Thyroid gland (tissue), 4 donors: ENCODE data around the gene KCTD6.

Experiments
- POLR2A ChIP-seq, 2 donors: fragments of 450-650 bp; IDR thresholded peaks; one replicate each; pipeline ENCODE4 v1.6.1; 2017; ENCODE audit warnings: antibody characterized with exemption in 2 of 2, mild to moderate bottlenecking in 2 of 2, moderate library complexity in 1 of 2
- TF ChIP-seq, protein P1 (sequence below), 6 experiments: fragments of 200-600 bp in 3 of 6; fragments of 450-650 bp in 3 of 6; sonication (generic) in 3 of 6; IDR thresholded peaks; one replicate each; pipeline ENCODE4 v1.5.1; 2016 to 2019; ENCODE audit warnings: antibody characterized with exemption in 6 of 6, mild to moderate bottlenecking in 2 of 6, inconsistent platforms in 1 of 6, moderate library complexity in 1 of 6

DNA sequence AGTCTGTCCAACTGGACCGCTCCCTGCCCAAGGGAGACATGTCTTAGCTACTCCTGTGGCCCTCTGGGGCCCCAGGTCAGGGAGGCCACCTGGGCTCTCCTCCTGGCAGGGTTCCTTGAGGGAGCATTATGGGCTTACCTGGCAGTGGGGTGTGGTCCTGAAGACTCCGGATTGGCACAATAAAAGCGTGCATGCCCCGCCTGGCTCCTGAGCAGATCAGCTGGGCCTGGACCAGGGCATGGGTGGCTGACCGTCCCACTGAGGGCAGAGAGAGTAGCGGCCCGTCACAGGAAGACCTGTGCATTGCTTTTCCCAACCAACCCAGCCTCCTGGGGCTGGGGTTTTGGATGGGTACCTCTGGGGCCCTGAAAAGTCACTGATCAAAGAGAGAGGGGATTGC is 39.7 kb downstream of the KCTD6 start:
- TF ChIP-seq, protein P1, sequence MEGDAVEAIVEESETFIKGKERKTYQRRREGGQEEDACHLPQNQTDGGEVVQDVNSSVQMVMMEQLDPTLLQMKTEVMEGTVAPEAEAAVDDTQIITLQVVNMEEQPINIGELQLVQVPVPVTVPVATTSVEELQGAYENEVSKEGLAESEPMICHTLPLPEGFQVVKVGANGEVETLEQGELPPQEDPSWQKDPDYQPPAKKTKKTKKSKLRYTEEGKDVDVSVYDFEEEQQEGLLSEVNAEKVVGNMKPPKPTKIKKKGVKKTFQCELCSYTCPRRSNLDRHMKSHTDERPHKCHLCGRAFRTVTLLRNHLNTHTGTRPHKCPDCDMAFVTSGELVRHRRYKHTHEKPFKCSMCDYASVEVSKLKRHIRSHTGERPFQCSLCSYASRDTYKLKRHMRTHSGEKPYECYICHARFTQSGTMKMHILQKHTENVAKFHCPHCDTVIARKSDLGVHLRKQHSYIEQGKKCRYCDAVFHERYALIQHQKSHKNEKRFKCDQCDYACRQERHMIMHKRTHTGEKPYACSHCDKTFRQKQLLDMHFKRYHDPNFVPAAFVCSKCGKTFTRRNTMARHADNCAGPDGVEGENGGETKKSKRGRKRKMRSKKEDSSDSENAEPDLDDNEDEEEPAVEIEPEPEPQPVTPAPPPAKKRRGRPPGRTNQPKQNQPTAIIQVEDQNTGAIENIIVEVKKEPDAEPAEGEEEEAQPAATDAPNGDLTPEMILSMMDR (IDR thresholded peaks at IDR 0.05): no peak
- no peak for TF ChIP-seq POLR2A (IDR thresholded peaks at IDR 0.05)
